Motor neuron (in vitro differentiated cells): Measurements from ENCODE around the gene PIEZO1. TPM values are rescaled to one million over a fixed set of nuclear protein-coding genes. Genes with fewer than 3 reads are reported as not detected.

Experiments
- ATAC-seq, 8 experiments: fragments of 200-7000 bp; cut with Tn5 transposase; replicated peaks in 6 of 8; 2 replicates each; pipeline ENCODE4 v1.8.0; 2021; ENCODE audit warnings: mild to moderate bottlenecking in 8 of 8, moderate library complexity in 8 of 8
- H3K27ac ChIP-seq, 2 donors: fragments of 250-450 bp; sonication (Bioruptor Pico); 2 replicates each; pipeline ENCODE4 v1.9.0; 2021; ENCODE audit warnings: antibody characterized with exemption in 2 of 2, mild to moderate bottlenecking in 2 of 2, moderate library complexity in 1 of 2
- H3K4me1 ChIP-seq, 2 donors: fragments of 250-450 bp; sonication (Bioruptor Pico); replicated peaks in 1 of 2; 2 replicates each; pipeline ENCODE4 v1.6.1; 2021; ENCODE audit warnings: antibody characterized with exemption in 2 of 2, mild to moderate bottlenecking in 2 of 2, moderate library complexity in 1 of 2
- H3K4me3 ChIP-seq, 5 donors: fragments of 250-450 bp; sonication (Bioruptor Pico); 2 replicates each; pipeline ENCODE4 v1.9.0; 2021; ENCODE audit warnings: antibody characterized with exemption in 5 of 5, mild to moderate bottlenecking in 5 of 5, moderate library complexity in 4 of 5
- WGBS, 10 experiments: fragments of 450-650 bp; shearing (Covaris generic); methylation state at CpG; one replicate each; pipeline ENCODE4 v1.0.0; 2022; 5-methylcytosine and 5-hydroxymethylcytosine counted together
- in situ Hi-C, 9 experiments: fragments of 400-800 bp; cut with MboI; loops; one replicate each; pipeline ENCODE4 v1.15.0; 2021; ENCODE audit warnings: low sequenced_read_pairs in 9 of 9, low pct_unique_long_range_greater_than_20kb in 2 of 9; ENCODE audit not compliant: unreplicated experiment in 9 of 9
- total RNA-seq, 8 experiments: library from RNA; unstranded; fragments of 300-600 nt; gene quantifications; 2 replicates each; pipeline versions ENCODE4 v1.2.3 to v1.2.4, GENCODE V29; 2022

PIEZO1 gene
- total RNA-seq, 8 experiments from 2014 or later: 2.2 to 163 (median 22.9) TPM

DNA sequence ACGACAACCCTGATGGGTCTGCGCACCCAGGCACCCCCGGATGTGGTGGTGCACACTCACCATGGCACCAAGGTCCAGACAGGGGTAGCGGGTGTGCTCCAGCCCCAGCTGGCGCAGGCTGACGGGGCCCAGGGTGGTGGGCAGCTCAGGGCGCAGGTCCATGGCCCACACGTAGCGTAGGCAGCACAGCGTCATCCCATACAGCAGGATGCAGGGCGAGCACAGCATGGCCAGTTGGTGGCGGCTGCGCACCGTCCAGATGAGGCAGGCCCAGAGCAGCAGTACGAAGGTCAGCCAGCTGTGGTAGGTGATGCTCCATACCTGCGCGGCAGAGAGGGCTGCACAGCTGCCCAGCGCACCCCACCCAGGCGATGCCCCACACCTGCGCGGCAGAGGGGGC is 48.9 kb downstream of the PIEZO1 start:
- Histone ChIP-seq H3K4me3 (no peak overlapping the region), H3K4me1 (peaks cover 3 to 10% of the 10 kb centered on the region in 2 donors), H3K27ac (no peak overlapping the region)
- WGBS, 10 experiments: 91 to 100% methylated on average over 2 to 9 of the region's 21 CpGs; no CpG with 5 or more reads in 8 of the 10 experiments
- in situ Hi-C loops: loop anchor here in 2 of 9 experiments (25.0 kb wide), 2 partner anchors 426 to 476 kb away; partner anchors contain the start of genes CDH15 (in 1 of the 2), SLC22A31 (in 1 of the 2) and ZNF778 (in 1 of the 2)
- ATAC-seq: peak in 1 of 8 experiments; percentile 3

DNA sequence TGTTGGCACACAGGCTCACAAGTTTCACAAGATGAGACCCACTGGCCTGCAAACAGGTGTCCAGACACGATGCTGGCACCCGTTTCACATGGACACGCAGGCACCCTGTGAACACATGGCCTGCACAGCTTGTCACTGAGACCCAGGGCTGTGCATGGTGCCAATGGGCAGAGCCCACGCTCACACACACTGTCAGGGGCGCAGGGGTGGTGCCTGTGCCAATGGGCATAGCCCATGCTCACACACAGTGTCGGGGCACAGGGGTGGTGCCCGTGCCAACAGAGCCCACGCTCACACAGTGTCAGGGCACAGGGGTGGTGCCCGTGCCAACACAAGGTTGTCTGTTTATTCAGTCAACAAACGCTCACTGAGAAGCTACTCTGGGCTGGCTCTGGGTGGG is 49.4 kb downstream of the PIEZO1 start:
- in situ Hi-C loops: loop anchor here in 2 of 9 experiments (25.0 kb wide), 2 partner anchors 427 to 477 kb away; partner anchors contain the start of genes CDH15 (in 1 of the 2), SLC22A31 (in 1 of the 2) and ZNF778 (in 1 of the 2)
- 63 to 100% (median 90%) methylated on average over 2 to 6 of the region's 10 CpGs; no CpG with 5 or more reads in 5 of the 10 experiments for WGBS, 10 experiments
- peaks cover 3 to 13% of the 10 kb centered on the region in 2 donors for H3K4me1 ChIP-seq
- H3K4me3 ChIP-seq: no peak overlapping the region
- no peak overlapping the region for H3K27ac ChIP-seq
- no peak for ATAC-seq

GRCh38 chr16:88735121-88735520 is 49.9 kb downstream of the PIEZO1 start:
- Histone ChIP-seq H3K27ac (no peak overlapping the region), H3K4me3 (no peak overlapping the region), H3K4me1 (peaks cover 3 to 16% of the 10 kb centered on the region in 2 donors)
- in situ Hi-C loops: loop anchor here in 2 of 9 experiments (25.0 kb wide), 2 partner anchors 427 to 477 kb away; partner anchors contain the start of genes CDH15 (in 1 of the 2), SLC22A31 (in 1 of the 2) and ZNF778 (in 1 of the 2)
- ATAC-seq: no peak
- 100% methylated on average over 1 to 2 of the region's 16 CpGs; no CpG with 5 or more reads in 8 of the 10 experiments for WGBS, 10 experiments

DNA sequence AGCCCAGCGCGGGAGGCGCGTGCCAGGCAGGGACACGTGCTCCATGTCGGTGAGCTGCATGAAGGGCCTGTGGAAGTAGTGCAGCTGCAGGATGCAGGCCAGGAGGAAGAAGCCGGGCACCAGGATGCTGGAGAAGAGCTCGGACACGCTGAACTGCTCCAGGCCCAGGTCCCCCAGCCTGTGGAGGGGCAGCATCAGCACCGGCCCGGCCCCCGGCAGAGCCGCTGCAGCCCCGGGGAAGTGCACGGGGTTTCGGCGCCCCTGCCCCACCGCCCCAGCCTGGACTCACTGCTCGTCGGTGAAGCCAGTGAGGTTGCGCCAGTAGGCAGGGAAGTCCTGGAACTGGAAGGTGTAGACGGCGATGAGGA is 50.7 kb downstream of the PIEZO1 start:
- no peak for ATAC-seq
- in situ Hi-C loops: loop anchor here in 2 of 9 experiments (25.0 kb wide), 2 partner anchors 428 to 478 kb away; partner anchors contain the start of genes CDH15 (in 1 of the 2), SLC22A31 (in 1 of the 2) and ZNF778 (in 1 of the 2)
- Histone ChIP-seq H3K4me3 (no peak overlapping the region), H3K27ac (no peak overlapping the region), H3K4me1 (peaks cover 3 to 13% of the 10 kb centered on the region in 2 donors)
- WGBS, 10 experiments: 97% methylated on average over 6 of the region's 23 CpGs; no CpG with 5 or more reads in 9 of the 10 experiments

DNA sequence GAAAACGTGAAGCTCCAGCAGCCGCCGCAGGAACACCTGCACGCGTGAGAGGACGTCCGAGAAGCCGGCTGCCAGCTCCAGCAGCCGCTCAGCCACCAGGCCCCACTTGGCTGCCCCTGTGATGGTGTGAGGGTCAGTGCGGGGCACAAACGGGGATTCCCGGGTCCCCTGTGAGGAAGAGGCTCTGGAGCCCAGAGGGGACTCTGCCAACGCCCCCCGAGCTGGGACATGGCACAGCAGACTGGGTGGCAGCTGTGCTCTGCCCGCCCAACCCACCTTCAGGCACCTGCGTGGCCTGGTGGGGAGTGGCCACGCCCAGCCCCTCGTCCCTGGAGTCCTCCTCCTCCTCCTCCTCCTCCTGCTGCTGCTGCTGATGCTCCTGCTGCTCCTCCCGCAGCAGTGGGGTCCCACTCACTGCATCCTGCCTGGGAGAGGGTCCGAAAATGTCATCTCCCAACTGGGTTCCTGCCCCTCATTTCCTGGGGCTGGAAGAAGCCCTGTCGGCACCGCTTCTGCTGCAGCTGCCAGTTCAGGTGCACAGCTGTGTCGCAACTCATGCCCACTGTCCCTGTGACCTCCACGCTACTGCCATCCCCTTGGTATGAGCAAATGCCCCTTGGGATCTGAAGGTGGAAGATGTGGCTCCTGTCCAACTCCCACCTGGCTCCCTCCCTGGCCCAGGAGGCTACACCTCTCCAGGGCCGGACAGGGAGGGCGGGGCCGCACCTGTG is 51.2 kb downstream of the PIEZO1 start:
- no peak overlapping the region for H3K27ac ChIP-seq
- no peak overlapping the region for H3K4me3 ChIP-seq
- H3K4me1 ChIP-seq: peaks cover 3 to 13% of the 10 kb centered on the region in 2 donors
- 60 to 90% methylated on average over 2 of the region's 27 CpGs; no CpG with 5 or more reads in 8 of the 10 experiments for WGBS, 10 experiments
- no peak for ATAC-seq
- in situ Hi-C loops: loop anchor here in 2 of 9 experiments (25.0 kb wide), 2 partner anchors 429 to 479 kb away; partner anchors contain the start of genes CDH15 (in 1 of the 2), SLC22A31 (in 1 of the 2) and ZNF778 (in 1 of the 2)

DNA sequence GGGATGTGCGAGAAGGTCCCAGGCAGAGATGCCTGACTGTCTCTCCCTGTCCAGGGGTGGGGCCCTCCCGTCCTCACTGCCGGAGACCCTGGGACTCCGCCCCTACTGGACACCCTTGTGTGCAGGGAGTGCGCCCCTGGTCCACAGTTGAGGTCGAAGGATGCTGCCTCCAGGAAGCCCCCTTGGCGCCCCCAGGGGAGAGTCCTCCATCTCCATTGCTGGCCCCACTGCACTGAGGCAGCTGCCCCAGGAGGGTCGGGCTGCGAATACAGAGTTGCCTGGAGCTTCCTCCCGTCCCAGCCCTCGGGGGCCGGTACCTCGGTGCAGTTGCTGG is 52.1 kb downstream of the PIEZO1 start:
- WGBS, 10 experiments: 77 to 83% methylated on average over 1 to 4 of the region's 13 CpGs; no CpG with 5 or more reads in 8 of the 10 experiments
- Histone ChIP-seq H3K4me3 (no peak overlapping the region), H3K4me1 (peaks cover 5 to 14% of the 10 kb centered on the region in 2 donors), H3K27ac (no peak overlapping the region)
- in situ Hi-C loops: loop anchor here in 2 of 9 experiments (25.0 kb wide), 2 partner anchors 429 to 479 kb away; partner anchors contain the start of genes CDH15 (in 1 of the 2), SLC22A31 (in 1 of the 2) and ZNF778 (in 1 of the 2)
- no peak for ATAC-seq

- Histone ChIP-seq H3K27ac (no peak overlapping the region), H3K4me1 (peaks cover 7 to 14% of the 10 kb centered on the region in 2 donors), H3K4me3 (no peak overlapping the region)
- ATAC-seq: peak in 2 of 8 experiments; percentile 22 to 59
- 90% methylated on average over 2 of the region's 30 CpGs; no CpG with 5 or more reads in 8 of the 10 experiments for WGBS, 10 experiments
- in situ Hi-C loops: loop anchor here in 2 of 9 experiments (25.0 kb wide), 2 partner anchors 430 to 480 kb away; partner anchors contain the start of genes CDH15 (in 1 of the 2), SLC22A31 (in 1 of the 2) and ZNF778 (in 1 of the 2)
Observed at GRCh38 chr16:88732172-88732960, 52.7 kb downstream of the PIEZO1 start.

GRCh38 chr16:88731699-88732098 is 53.3 kb downstream of the PIEZO1 start:
- 89% methylated on average over 3 of the region's 15 CpGs; no CpG with 5 or more reads in 9 of the 10 experiments for WGBS, 10 experiments
- peak in 2 of 8 experiments; percentile 14 to 17 for ATAC-seq
- Histone ChIP-seq H3K4me3 (no peak overlapping the region), H3K4me1 (peaks cover 7 to 12% of the 10 kb centered on the region in 2 donors), H3K27ac (no peak overlapping the region)
- in situ Hi-C loops: loop anchor here in 2 of 9 experiments (25.0 kb wide), 2 partner anchors 431 to 481 kb away; partner anchors contain the start of genes CDH15 (in 1 of the 2), SLC22A31 (in 1 of the 2) and ZNF778 (in 1 of the 2)

DNA sequence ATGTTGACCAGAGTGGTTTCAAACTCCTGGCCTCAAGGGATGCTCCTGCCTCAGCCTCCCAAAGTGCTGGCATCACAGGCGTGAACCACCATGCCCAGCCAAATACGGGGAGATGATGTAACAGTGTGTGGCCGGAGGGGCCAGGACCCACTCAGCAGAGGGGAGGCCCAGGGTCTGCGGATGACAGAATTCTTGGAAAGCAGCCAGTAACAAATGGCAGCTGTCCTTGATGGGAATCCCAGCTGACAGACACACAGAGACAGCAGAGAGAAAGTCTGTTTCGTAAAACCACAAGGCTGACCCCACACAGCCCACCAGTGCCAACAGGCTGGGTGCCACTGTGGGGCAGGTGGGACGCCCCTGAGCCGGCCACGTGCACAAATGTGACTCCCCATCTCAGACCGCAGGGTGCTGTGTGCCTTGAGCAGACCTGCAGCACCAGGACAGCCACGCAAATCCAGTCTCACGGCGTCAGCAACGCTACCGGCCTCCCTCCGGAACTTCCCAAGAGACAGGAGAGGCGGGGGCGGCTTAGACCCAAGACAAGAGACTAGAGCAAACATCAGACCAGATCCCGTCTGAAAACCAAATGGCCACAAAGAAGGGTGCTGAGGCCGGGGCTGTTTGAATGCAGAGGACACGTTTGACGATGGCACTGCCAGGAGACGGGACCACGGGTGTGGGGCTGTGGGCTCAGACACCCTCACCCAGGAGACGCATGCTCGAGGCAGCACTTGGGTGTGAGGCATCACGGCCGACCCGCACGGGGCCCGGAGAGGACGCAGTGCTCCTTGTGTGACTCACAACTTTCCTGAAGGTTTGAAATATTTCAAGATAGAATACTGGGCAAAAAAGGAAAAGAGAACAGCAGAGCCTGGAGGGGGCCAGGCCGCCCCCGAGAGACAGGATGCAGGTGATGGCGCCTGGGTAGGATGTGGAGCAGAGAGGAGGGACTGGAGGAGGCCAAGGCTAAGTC is 54.1 kb downstream of the PIEZO1 start:
- in situ Hi-C loops: loop anchor here in 2 of 9 experiments (25.0 kb wide), 2 partner anchors 431 to 481 kb away; partner anchors contain the start of genes CDH15 (in 1 of the 2), SLC22A31 (in 1 of the 2) and ZNF778 (in 1 of the 2)
- peak overlapping the region in 1 of 2 donors; percentile 6 for H3K27ac ChIP-seq
- H3K4me1 ChIP-seq: peaks cover 7 to 12% of the 10 kb centered on the region in 2 donors
- 73 to 100% (median 88%) methylated on average over 1 to 19 of the region's 34 CpGs; no CpG with 5 or more reads in 4 of the 10 experiments for WGBS, 10 experiments
- ATAC-seq: peak in 2 of 8 experiments; percentile 20 to 31
- H3K4me3 ChIP-seq: no peak overlapping the region

- 62 to 92% (median 80%) methylated on average over 1 to 12 of the region's 20 CpGs; no CpG with 5 or more reads in 5 of the 10 experiments for WGBS, 10 experiments
Observed at GRCh38 chr16:88727871-88728270, 57.1 kb downstream of the PIEZO1 start.

DNA sequence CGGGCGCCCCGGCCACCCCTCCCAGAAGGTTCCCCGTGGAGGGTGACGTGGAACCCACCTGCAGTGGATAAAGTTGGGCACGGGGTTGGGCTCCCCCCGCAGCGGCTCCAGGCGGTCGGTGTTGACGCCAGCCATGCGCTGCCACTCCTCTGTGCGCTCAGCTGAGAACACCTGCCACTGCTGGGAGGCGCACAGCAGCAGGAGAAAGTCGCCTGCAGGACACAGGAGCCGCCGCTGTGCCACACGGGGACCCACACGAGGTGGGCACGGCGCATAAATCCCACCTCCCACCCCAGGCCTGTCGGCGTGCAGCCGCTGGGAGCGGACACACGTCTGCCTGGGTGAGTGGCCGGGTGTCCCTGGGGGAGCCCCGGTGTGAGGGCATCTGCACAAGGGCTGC is 58.0 kb downstream of the PIEZO1 start:
- Histone ChIP-seq H3K4me3 (no peak overlapping the region), H3K27ac (no peak overlapping the region), H3K4me1 (peaks cover 7 to 12% of the 10 kb centered on the region in 2 donors)
- ATAC-seq: no peak
- 93% methylated on average over 3 of the region's 28 CpGs; no CpG with 5 or more reads in 8 of the 10 experiments for WGBS, 10 experiments
- in situ Hi-C loops: loop anchor here in 2 of 9 experiments (25.0 kb wide), 2 partner anchors 435 to 485 kb away; partner anchors contain the start of genes CDH15 (in 1 of the 2), SLC22A31 (in 1 of the 2) and ZNF778 (in 1 of the 2)

More at GRCh38 chr16:88727871-88728270, 57.1 kb downstream of the PIEZO1 start:
- Histone ChIP-seq H3K4me1 (peaks cover 7 to 12% of the 10 kb centered on the region in 2 donors), H3K27ac (peak overlapping the region in 1 of 2 donors; percentile 63), H3K4me3 (no peak overlapping the region)
- peak in 5 of 8 experiments; percentile 5 to 69 (median 65) for ATAC-seq
- in situ Hi-C loops: loop anchor here in 2 of 9 experiments (25.0 kb wide), 2 partner anchors 434 to 484 kb away; partner anchors contain the start of genes CDH15 (in 1 of the 2), SLC22A31 (in 1 of the 2) and ZNF778 (in 1 of the 2)
